GM12878 (cell line): ENCODE results near the gene COL20A1.

Source experiments
- BCL11A ChIP-seq: IDR thresholded peaks from 2 replicates; pipeline ENCODE4 v1.6.1; 2011; ENCODE audit warnings: low read depth, low read length
- CHD4 ChIP-seq: fragments of 200-600 bp; sonication (generic); IDR thresholded peaks from 2 replicates; pipeline ENCODE4 v1.6.1; 2016; ENCODE audit warnings: mild to moderate bottlenecking
- CTCF ChIP-seq, 3 experiments: IDR thresholded peaks in 2 of 3; conservative IDR thresholded peaks in 1 of 3; 2 replicates each; pipeline ENCODE4 v1.5.1; 2011; ENCODE audit warnings: low read depth in 3 of 3, low read length in 3 of 3, mild to moderate bottlenecking in 3 of 3, control low read depth in 2 of 3, moderate library complexity in 2 of 3, inconsistent platforms in 1 of 3, mixed read lengths in 1 of 3; ENCODE audit not compliant: control insufficient read depth in 2 of 3, insufficient read depth in 1 of 3; ENCODE audit errors: extremely low read depth in 1 of 3
- EGR1 ChIP-seq, 2 experiments: IDR thresholded peaks; 1 replicate in 1 of 2; 2 replicates in 1 of 2; pipeline ENCODE4 v1.6.1; 2011 to 2012; ENCODE audit warnings: low read depth in 2 of 2, low read length in 2 of 2, borderline replicate concordance in 1 of 2, mild to moderate bottlenecking in 1 of 2, moderate library complexity in 1 of 2
- EP300 ChIP-seq, 2 experiments: fragments of 150-350 bp in 1 of 2; IDR thresholded peaks; 2 replicates each; pipeline ENCODE4 v1.6.1; 2011 to 2012; ENCODE audit warnings: low read depth in 2 of 2, low read length in 2 of 2, borderline replicate concordance in 1 of 2, improper control_type of control experiment in 1 of 2, inconsistent platforms in 1 of 2; ENCODE audit not compliant: control insufficient read depth in 1 of 2
- EZH2 ChIP-seq: IDR thresholded peaks from 2 replicates; pipeline ENCODE4 v1.6.1; 2012; ENCODE audit warnings: low read depth, mild to moderate bottlenecking, control low read depth, inconsistent platforms, low read length, borderline replicate concordance; ENCODE audit not compliant: control insufficient read depth
- JUND ChIP-seq: IDR thresholded peaks from 2 replicates; pipeline ENCODE4 v1.6.1; 2012; ENCODE audit warnings: low read depth, mild to moderate bottlenecking, low read length, improper control_type of control experiment, moderate library complexity
- MAX ChIP-seq: IDR thresholded peaks from 2 replicates; pipeline ENCODE4 v1.6.1; 2012; ENCODE audit warnings: low read depth, low read length, improper control_type of control experiment
- POLR2AphosphoS5 ChIP-seq: IDR thresholded peaks from 2 replicates; pipeline ENCODE4 v1.6.1; 2011; ENCODE audit warnings: mild to moderate bottlenecking, low read length, inconsistent platforms
- SUZ12 ChIP-seq: fragments of 200-600 bp; sonication (generic); IDR thresholded peaks from one replicate; pipeline ENCODE4 v1.6.1; 2018; ENCODE audit warnings: antibody characterized with exemption, mild to moderate bottlenecking; ENCODE audit not compliant: unreplicated experiment
- TCF12 ChIP-seq: IDR thresholded peaks from 2 replicates; pipeline ENCODE4 v1.6.1; 2011; ENCODE audit warnings: low read depth, mild to moderate bottlenecking, low read length

DNA sequence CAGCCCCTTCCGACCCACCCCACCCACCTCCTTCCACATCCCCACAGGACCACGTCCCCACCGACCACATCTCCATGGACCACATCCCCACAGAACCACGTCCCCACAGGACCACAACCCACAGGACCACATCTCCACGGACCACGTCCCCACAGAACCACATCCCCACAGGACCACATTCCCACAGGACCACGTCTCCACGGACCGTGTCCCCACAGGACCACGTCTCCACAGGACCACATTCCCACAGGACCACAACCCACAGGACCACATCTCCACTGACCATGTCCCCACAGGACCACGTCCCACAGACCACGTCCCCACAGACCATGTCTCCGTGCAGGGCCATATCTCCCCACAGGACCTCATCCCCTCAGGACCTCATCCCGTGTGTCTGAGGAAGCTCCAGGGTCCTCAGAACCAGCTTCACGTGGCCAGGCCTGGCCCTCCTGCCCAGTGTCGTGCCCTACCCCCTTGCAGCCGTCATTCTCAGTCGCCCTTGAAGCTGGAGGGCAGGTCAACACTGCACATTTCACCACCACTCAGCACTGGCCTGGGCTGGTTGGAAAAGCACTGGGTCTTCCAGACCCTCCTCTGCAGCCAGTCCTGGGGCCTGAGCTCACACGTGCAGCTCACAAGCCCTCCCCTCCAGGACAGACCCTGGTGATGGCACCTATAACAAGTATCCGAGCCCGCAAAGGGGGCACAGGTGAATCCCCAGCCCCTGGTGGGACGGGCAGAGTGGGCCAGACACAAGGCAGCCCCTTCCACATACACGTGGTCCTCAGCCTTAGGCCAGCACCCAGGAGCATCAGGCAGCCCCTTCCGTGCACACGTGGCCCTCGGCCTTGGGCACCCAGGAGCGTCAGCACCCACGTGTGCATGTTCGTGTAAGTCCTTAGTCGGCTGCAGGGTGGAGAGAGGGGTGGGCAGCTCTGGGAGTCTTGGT lies 64.2 kb downstream of the COL20A1 start:
- no peak for TF ChIP-seq CTCF (IDR thresholded peaks at IDR 0.05 in 2 of 3, conservative IDR thresholded peaks at IDR 0.05 in 1 of 3; ENCODE audit: control insufficient read depth in 2 of 3, extremely low read depth in 1 of 3, insufficient read depth in 1 of 3, low read depth in 3 of 3, low read length in 3 of 3)
- TF ChIP-seq POLR2AphosphoS5, result no peak
- no peak for TF ChIP-seq BCL11A
- no peak for TF ChIP-seq EGR1 (IDR thresholded peaks at IDR 0.05; ENCODE audit: borderline replicate concordance in 1 of 2, low read depth in 2 of 2, low read length in 2 of 2)
- no peak for TF ChIP-seq EP300 (IDR thresholded peaks at IDR 0.05; ENCODE audit: borderline replicate concordance in 1 of 2, control insufficient read depth in 1 of 2, low read depth in 2 of 2, low read length in 2 of 2)
- no peak for TF ChIP-seq MAX
- no peak for TF ChIP-seq TCF12
- no peak for TF ChIP-seq EZH2
- TF ChIP-seq CHD4, result no peak
- no peak for TF ChIP-seq SUZ12
- TF ChIP-seq JUND, result no peak
